ENCODE data around the gene ELN. TPM values are rescaled to one million over a fixed set of nuclear protein-coding genes. Genes with fewer than 3 reads are reported as not detected.

Gene ELN
- total and polyA plus RNA-seq, 2 experiments from 2014 or later: 539 to 698 TPM

GRCh38 chr7:74071121-74071520 is 43.1 kb downstream of the ELN start:
- Histone ChIP-seq H3K4me2 (ENCODE audit: unreplicated experiment) (no peak overlapping the region), H3K4me1 (ENCODE audit: insufficient read depth) (no peaks in the 10 kb centered on the region), H3F3A (ENCODE audit: insufficient read depth) (0 out of 2 replicates have a peak, but pooled peaks cover 5% of the 10 kb centered on the region), H3K36me3 (ENCODE audit: low read depth) (no peaks in the 10 kb centered on the region), H4K20me1 (ENCODE audit: insufficient read depth) (no peaks in the 10 kb centered on the region), H3K9ac (no peak overlapping the region), H2AFZ (no peak overlapping the region), H3K27me3 (replicated peaks; ENCODE audit: insufficient read depth) (no peaks in the 10 kb centered on the region), H3K79me2 (ENCODE audit: insufficient read depth) (no peaks in the 10 kb centered on the region), H3K9me2 (ENCODE audit: insufficient read depth) (no peaks in the 10 kb centered on the region), H3K27ac (no peak overlapping the region), H3K9me3 (ENCODE audit: low read depth) (no peaks in the 10 kb centered on the region), H3K4me3 (no peak overlapping the region)
- no peak for DNase-seq
- WGBS, 2 experiments (ENCODE audit: low coverage in 1 of 2, low lambda C conversion rate in 2 of 2, missing lambda C conversion rate in 2 of 2): 91 to 94% methylated on average over 3 of the region's 3 CpGs
- in situ Hi-C loops (cut with MboI): loop anchor here (10.0 kb wide), 1 partner anchor 114 kb away; no protein-coding TSS in a partner anchor
- TF ChIP-seq EZH2phosphoT487 (IDR thresholded peaks at IDR 0.05; ENCODE audit: insufficient read depth, low read depth) (no peak), EZH2 (IDR thresholded peaks at IDR 0.05; ENCODE audit: insufficient read depth, poor library complexity, severe bottlenecking) (no peak)

GRCh38 chr7:74074770-74075169 is 46.8 kb downstream of the ELN start:
- Histone ChIP-seq H3K4me2 (ENCODE audit: unreplicated experiment) (no peak overlapping the region), H3K9me3 (ENCODE audit: low read depth) (no peaks in the 10 kb centered on the region), H3K4me1 (ENCODE audit: insufficient read depth) (peaks cover 10% of the 10 kb centered on the region), H3F3A (ENCODE audit: insufficient read depth) (peaks cover 10% of the 10 kb centered on the region), H3K36me3 (ENCODE audit: low read depth) (no peaks in the 10 kb centered on the region), H3K79me2 (ENCODE audit: insufficient read depth) (no peaks in the 10 kb centered on the region), H4K20me1 (ENCODE audit: insufficient read depth) (no peaks in the 10 kb centered on the region), H3K9me2 (ENCODE audit: insufficient read depth) (no peaks in the 10 kb centered on the region), H3K9ac (no peak overlapping the region), H3K27ac (no peak overlapping the region), H3K27me3 (replicated peaks; ENCODE audit: insufficient read depth) (no peaks in the 10 kb centered on the region), H3K4me3 (no peak overlapping the region), H2AFZ (no peak overlapping the region)
- 87 to 95% methylated on average over 1 of the region's 1 CpG for WGBS, 2 experiments (ENCODE audit: low coverage in 1 of 2, low lambda C conversion rate in 2 of 2, missing lambda C conversion rate in 2 of 2)
- TF ChIP-seq EZH2 (IDR thresholded peaks at IDR 0.05; ENCODE audit: insufficient read depth, poor library complexity, severe bottlenecking) (no peak), EZH2phosphoT487 (IDR thresholded peaks at IDR 0.05; ENCODE audit: insufficient read depth, low read depth) (no peak)
- in situ Hi-C loops (cut with MboI): loop anchor here (10.0 kb wide), 1 partner anchor 110 kb away; no protein-coding TSS in a partner anchor
- DNase-seq: no peak

- H2AFZ ChIP-seq: no peak overlapping the region
- H3K9ac ChIP-seq: peak overlapping the region; percentile 26
- 97 to 98% methylated on average over 2 of the region's 2 CpGs for WGBS, 2 experiments (ENCODE audit: low coverage in 1 of 2, low lambda C conversion rate in 2 of 2, missing lambda C conversion rate in 2 of 2)
- DNase-seq: no peak
- in situ Hi-C loops (cut with MboI): loop anchor here (10.0 kb wide), 1 partner anchor 106 kb away; no protein-coding TSS in a partner anchor
- H3K27ac ChIP-seq: peak overlapping the region; percentile 77
- no peaks in the 10 kb centered on the region for H3K27me3 ChIP-seq (replicated peaks; ENCODE audit: insufficient read depth)
- H3K36me3 ChIP-seq (ENCODE audit: low read depth): no peaks in the 10 kb centered on the region
- no peak for TF ChIP-seq EZH2phosphoT487 (IDR thresholded peaks at IDR 0.05; ENCODE audit: insufficient read depth, low read depth)
- TF ChIP-seq EZH2 (IDR thresholded peaks at IDR 0.05; ENCODE audit: insufficient read depth, poor library complexity, severe bottlenecking): no peak
- peaks cover 10% of the 10 kb centered on the region for H3K4me1 ChIP-seq (ENCODE audit: insufficient read depth)
- H3K79me2 ChIP-seq (ENCODE audit: insufficient read depth): no peaks in the 10 kb centered on the region
- H4K20me1 ChIP-seq (ENCODE audit: insufficient read depth): no peaks in the 10 kb centered on the region
- H3K9me3 ChIP-seq (ENCODE audit: low read depth): no peaks in the 10 kb centered on the region
- H3F3A ChIP-seq (ENCODE audit: insufficient read depth): peaks cover 13% of the 10 kb centered on the region
- no peak overlapping the region for H3K4me3 ChIP-seq
- H3K4me2 ChIP-seq (ENCODE audit: unreplicated experiment): peak overlapping the region; percentile 37
- H3K9me2 ChIP-seq (ENCODE audit: insufficient read depth): no peaks in the 10 kb centered on the region
Observed at GRCh38 chr7:74078461-74078860, 50.5 kb downstream of the ELN start.

- Histone ChIP-seq H3K9me3 (ENCODE audit: low read depth) (no peaks in the 10 kb centered on the region), H3K9me2 (ENCODE audit: insufficient read depth) (no peaks in the 10 kb centered on the region), H2AFZ (peak overlapping the region; percentile 74; the same call in 1 of the 2 replicates), H3K4me1 (ENCODE audit: insufficient read depth) (peaks cover 16% of the 10 kb centered on the region), H3K4me3 (no peak overlapping the region), H3K27me3 (replicated peaks; ENCODE audit: insufficient read depth) (no peaks in the 10 kb centered on the region), H3K4me2 (ENCODE audit: unreplicated experiment) (no peak overlapping the region), H4K20me1 (ENCODE audit: insufficient read depth) (no peaks in the 10 kb centered on the region), H3F3A (ENCODE audit: insufficient read depth) (peaks cover 13% of the 10 kb centered on the region), H3K9ac (peak overlapping the region; percentile 59; the same call in 1 of the 2 replicates), H3K36me3 (ENCODE audit: low read depth) (peaks cover under 1% of the 10 kb centered on the region; the same call in 1 of the 2 replicates), H3K79me2 (ENCODE audit: insufficient read depth) (peaks cover 17% of the 10 kb centered on the region), H3K27ac (no peak overlapping the region)
- 87 to 90% methylated on average over 9 of the region's 9 CpGs for WGBS, 2 experiments (ENCODE audit: low coverage in 1 of 2, low lambda C conversion rate in 2 of 2, missing lambda C conversion rate in 2 of 2)
- TF ChIP-seq EZH2 (IDR thresholded peaks at IDR 0.05; ENCODE audit: insufficient read depth, poor library complexity, severe bottlenecking) (no peak), EZH2phosphoT487 (IDR thresholded peaks at IDR 0.05; ENCODE audit: insufficient read depth, low read depth) (no peak)
- no peak for DNase-seq
- in situ Hi-C loops (cut with MboI): no loop called here
Observed at GRCh38 chr7:74082770-74083116, 54.8 kb downstream of the ELN start.
